GM23248 (cell line): Measurements from ENCODE around the gene ELOVL6. TPM values are rescaled to one million over a fixed set of nuclear protein-coding genes. Genes with fewer than 3 reads are reported as not detected.

ENCODE experiments used
- DNase-seq: peaks from one replicate; pipeline ENCODE4 v3.0.0-alpha.2; 2015
- H2AFZ ChIP-seq: fragments of 200-600 bp; sonication (generic); 2 replicates; pipeline ENCODE4 v1.6.1; 2016; ENCODE audit warnings: antibody characterized with exemption
- H3F3A ChIP-seq: fragments of 200-600 bp; sonication (generic); 2 replicates; pipeline ENCODE4 v1.6.1; 2016; ENCODE audit warnings: mild to moderate bottlenecking, antibody characterized with exemption, mixed run types; ENCODE audit not compliant: insufficient read depth
- H3K27ac ChIP-seq: fragments of 200-600 bp; sonication (generic); 2 replicates; pipeline ENCODE4 v1.5.1; 2016; ENCODE audit warnings: mild to moderate bottlenecking
- H3K27me3 ChIP-seq: fragments of 200-600 bp; sonication (generic); replicated peaks from 2 replicates; pipeline ENCODE4 v1.6.1; 2016; ENCODE audit warnings: mild to moderate bottlenecking; ENCODE audit not compliant: insufficient read depth
- H3K36me3 ChIP-seq: fragments of 200-600 bp; sonication (generic); 2 replicates; pipeline ENCODE4 v1.6.1; 2016; ENCODE audit warnings: low read depth, mild to moderate bottlenecking
- H3K4me1 ChIP-seq: fragments of 200-600 bp; sonication (generic); 2 replicates; pipeline ENCODE4 v1.6.1; 2016; ENCODE audit warnings: mild to moderate bottlenecking; ENCODE audit not compliant: insufficient read depth
- H3K4me2 ChIP-seq: fragments of 200-600 bp; sonication (generic); one replicate; pipeline ENCODE4 v1.6.1; 2016; ENCODE audit warnings: mild to moderate bottlenecking; ENCODE audit not compliant: unreplicated experiment
- H3K4me3 ChIP-seq: fragments of 200-600 bp; sonication (generic); 2 replicates; pipeline ENCODE4 v1.5.1; 2016; ENCODE audit warnings: mild to moderate bottlenecking
- H3K79me2 ChIP-seq: fragments of 200-600 bp; sonication (generic); 2 replicates; pipeline ENCODE4 v1.6.1; 2016; ENCODE audit warnings: mild to moderate bottlenecking; ENCODE audit not compliant: insufficient read depth
- H3K9ac ChIP-seq: fragments of 200-600 bp; sonication (generic); 2 replicates; pipeline ENCODE4 v1.6.1; 2016; ENCODE audit warnings: mild to moderate bottlenecking
- H3K9me2 ChIP-seq: fragments of 200-600 bp; sonication (generic); 2 replicates; pipeline ENCODE4 v1.6.1; 2016; ENCODE audit warnings: mixed run types, mild to moderate bottlenecking, moderate library complexity; ENCODE audit not compliant: insufficient read depth
- H3K9me3 ChIP-seq: fragments of 200-600 bp; sonication (generic); one replicate; pipeline ENCODE4 v1.6.1; 2017; ENCODE audit warnings: low read depth
- H4K20me1 ChIP-seq: fragments of 200-600 bp; sonication (generic); 2 replicates; pipeline ENCODE4 v1.6.0; 2016; ENCODE audit not compliant: insufficient read depth
- EZH2 ChIP-seq: fragments of 200-600 bp; sonication (generic); IDR thresholded peaks from 2 replicates; pipeline ENCODE4 v1.6.1; 2018; ENCODE audit warnings: antibody characterized with exemption, mild to moderate bottlenecking; ENCODE audit not compliant: insufficient read depth, poor library complexity, severe bottlenecking
- EZH2phosphoT487 ChIP-seq: fragments of 200-600 bp; sonication (generic); IDR thresholded peaks from 2 replicates; pipeline ENCODE4 v1.6.1; 2018; ENCODE audit warnings: antibody characterized with exemption, moderate library complexity, mild to moderate bottlenecking, low read depth; ENCODE audit not compliant: insufficient read depth
- WGBS, 2 experiments: methylation state at CpG; one replicate each; pipeline ENCODE4 v1.1.6; 2015 to 2017; ENCODE audit warnings: low lambda C conversion rate in 2 of 2, low coverage in 1 of 2; ENCODE audit errors: missing lambda C conversion rate in 2 of 2; 5-methylcytosine and 5-hydroxymethylcytosine counted together
- in situ Hi-C: fragments of 300-500 bp; cut with MboI; formaldehyde crosslinking; loops from 2 replicates; pipeline ENCODE4 v1.15.0; 2020
- polyA plus RNA-seq: library from polyadenylated mRNA; unstranded; fragments of >200 nt; fragmentation: Nextera tagmentation; extraction: Ambion mirVana; gene quantifications from 2 replicates; pipeline ENCODE4 v1.2.1, GENCODE V29; 2016
- total RNA-seq: library from RNA; depleted of rRNA; stranded (reverse); fragments of >200 nt; shearing (Covaris generic); gene quantifications from 2 replicates; pipeline ENCODE4 v1.2.3, GENCODE V29; 2014

The ELOVL6 gene
- total and polyA plus RNA-seq, 2 experiments from 2014 or later = 8.0 to 13.2 TPM

- WGBS, 2 experiments = 90% methylated on average over 6 of the region's 6 CpGs
- in situ Hi-C loops = no loop called here
- H3K4me2 ChIP-seq = no peak overlapping the region
- H3K4me1 ChIP-seq = no peaks in the 10 kb centered on the region
- DNase-seq = no peak
- no peak overlapping the region for H3K4me3 ChIP-seq
- no peaks in the 10 kb centered on the region for H3K9me3 ChIP-seq
- H4K20me1 ChIP-seq = no peaks in the 10 kb centered on the region
- no peak overlapping the region for H3K9ac ChIP-seq
- no peaks in the 10 kb centered on the region for H3K9me2 ChIP-seq
- H3K36me3 ChIP-seq = no peaks in the 10 kb centered on the region
- no peaks in the 10 kb centered on the region for H3K27me3 ChIP-seq
- TF ChIP-seq EZH2 = no peak
- TF ChIP-seq EZH2phosphoT487 = no peak
- no peaks in the 10 kb centered on the region for H3F3A ChIP-seq
- no peak overlapping the region for H2AFZ ChIP-seq
- no peaks in the 10 kb centered on the region for H3K79me2 ChIP-seq
- no peak overlapping the region for H3K27ac ChIP-seq
These were observed 126.9 kb downstream of the ELOVL6 start for GRCh38 chr4:110071466-110071865.

DNA sequence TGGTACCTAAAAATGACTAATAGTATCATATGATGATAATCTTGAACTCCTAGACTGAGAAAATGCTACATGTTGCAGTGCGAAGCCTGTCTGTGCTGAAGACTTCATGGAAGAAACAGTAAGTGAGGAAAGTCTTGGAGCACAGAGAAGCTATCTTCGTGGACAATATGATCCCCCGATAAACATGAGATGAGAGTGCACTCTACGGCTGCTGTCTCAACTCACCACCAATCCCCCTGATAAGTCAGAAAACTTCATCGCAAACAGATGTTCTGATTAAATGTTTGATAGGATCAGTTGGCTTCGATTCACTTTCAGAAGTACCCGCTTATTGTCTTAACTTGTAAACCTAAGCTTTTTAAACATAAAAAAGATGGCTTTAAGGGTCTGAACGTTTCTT, 130.2 kb downstream of the ELOVL6 start:
- no peak overlapping the region for H3K4me3 ChIP-seq
- no peaks in the 10 kb centered on the region for H3K9me2 ChIP-seq
- H3K9ac ChIP-seq = no peak overlapping the region
- no peak overlapping the region for H2AFZ ChIP-seq
- H3K9me3 ChIP-seq = no peaks in the 10 kb centered on the region
- in situ Hi-C loops = no loop called here
- TF ChIP-seq EZH2 (no peak), EZH2phosphoT487 (no peak)
- 87 to 89% methylated on average over 8 of the region's 8 CpGs for WGBS, 2 experiments
- no peak for DNase-seq
- no peak overlapping the region for H3K4me2 ChIP-seq
- no peaks in the 10 kb centered on the region for H3F3A ChIP-seq
- H3K27me3 ChIP-seq = no peaks in the 10 kb centered on the region
- no peaks in the 10 kb centered on the region for H3K79me2 ChIP-seq
- H3K4me1 ChIP-seq = no peaks in the 10 kb centered on the region
- H4K20me1 ChIP-seq = no peaks in the 10 kb centered on the region
- no peaks in the 10 kb centered on the region for H3K36me3 ChIP-seq
- H3K27ac ChIP-seq = no peak overlapping the region

- no peak overlapping the region for H3K4me3 ChIP-seq
- no peaks in the 10 kb centered on the region for H3K9me3 ChIP-seq
- no peaks in the 10 kb centered on the region for H3K79me2 ChIP-seq
- no peak overlapping the region for H3K9ac ChIP-seq
- H3K4me2 ChIP-seq = no peak overlapping the region
- TF ChIP-seq EZH2phosphoT487 (no peak), EZH2 (no peak)
- H2AFZ ChIP-seq = no peak overlapping the region
- no peak overlapping the region for H3K27ac ChIP-seq
- DNase-seq = no peak
- H3F3A ChIP-seq = peaks cover 9% of the 10 kb centered on the region; the same call in 1 of the 2 replicates
- no peaks in the 10 kb centered on the region for H3K9me2 ChIP-seq
- H3K4me1 ChIP-seq = peaks cover 3% of the 10 kb centered on the region
- no peaks in the 10 kb centered on the region for H4K20me1 ChIP-seq
- no peaks in the 10 kb centered on the region for H3K36me3 ChIP-seq
- WGBS, 2 experiments = 51 to 72% methylated on average over 2 of the region's 2 CpGs
- in situ Hi-C loops = no loop called here
- no peaks in the 10 kb centered on the region for H3K27me3 ChIP-seq
These were observed 133.5 kb downstream of the ELOVL6 start for GRCh38 chr4:110064934-110065333.

GRCh38 chr4:110064295-110064694, 134.1 kb downstream of the ELOVL6 start:
- Histone ChIP-seq H3F3A (peaks cover 14% of the 10 kb centered on the region; the same call in 1 of the 2 replicates), H3K9me2 (no peaks in the 10 kb centered on the region), H2AFZ (no peak overlapping the region), H3K4me3 (no peak overlapping the region), H3K36me3 (no peaks in the 10 kb centered on the region), H3K27me3 (no peaks in the 10 kb centered on the region), H3K4me1 (peaks cover 9% of the 10 kb centered on the region), H3K9me3 (no peaks in the 10 kb centered on the region), H3K4me2 (no peak overlapping the region), H3K79me2 (no peaks in the 10 kb centered on the region), H4K20me1 (no peaks in the 10 kb centered on the region), H3K9ac (no peak overlapping the region), H3K27ac (no peak overlapping the region)
- in situ Hi-C loops = no loop called here
- no peak for DNase-seq
- 97 to 100% methylated on average over 1 of the region's 1 CpG for WGBS, 2 experiments
- no peak for TF ChIP-seq EZH2

DNA sequence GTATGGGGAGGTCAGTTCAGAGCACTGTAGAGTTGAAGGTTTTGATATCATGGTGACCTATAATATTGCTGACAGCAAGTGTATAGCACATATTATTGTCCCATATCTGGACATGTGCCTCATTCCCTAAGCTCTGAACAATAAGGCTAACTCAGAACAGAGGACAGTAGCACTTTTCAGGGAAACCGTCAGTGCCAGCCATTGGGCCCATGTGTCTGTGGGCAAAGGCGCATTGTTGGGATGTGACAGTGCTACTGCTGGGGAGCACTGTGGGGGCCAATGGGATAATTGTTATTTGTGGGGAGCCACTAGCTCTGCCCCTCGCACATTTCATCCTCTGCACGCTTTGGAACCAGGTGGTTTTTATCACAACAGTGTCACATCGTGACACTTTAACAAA, 136.2 kb downstream of the ELOVL6 start:
- Histone ChIP-seq H3K9me3 (no peaks in the 10 kb centered on the region), H2AFZ (no peak overlapping the region), H3K27me3 (no peaks in the 10 kb centered on the region), H3K4me1 (peaks cover 9% of the 10 kb centered on the region), H3F3A (peaks cover 14% of the 10 kb centered on the region; the same call in 1 of the 2 replicates), H3K36me3 (no peaks in the 10 kb centered on the region), H3K4me2 (no peak overlapping the region), H3K9ac (no peak overlapping the region), H4K20me1 (no peaks in the 10 kb centered on the region), H3K79me2 (no peaks in the 10 kb centered on the region), H3K27ac (no peak overlapping the region), H3K9me2 (no peaks in the 10 kb centered on the region), H3K4me3 (no peak overlapping the region)
- no peak for TF ChIP-seq EZH2
- no peak for TF ChIP-seq EZH2phosphoT487
- WGBS, 2 experiments = 95 to 99% methylated on average over 5 of the region's 5 CpGs
- in situ Hi-C loops = no loop called here
- no peak for DNase-seq
